ENCODE data around the gene SFTPD.

Gene SFTPD

DNA sequence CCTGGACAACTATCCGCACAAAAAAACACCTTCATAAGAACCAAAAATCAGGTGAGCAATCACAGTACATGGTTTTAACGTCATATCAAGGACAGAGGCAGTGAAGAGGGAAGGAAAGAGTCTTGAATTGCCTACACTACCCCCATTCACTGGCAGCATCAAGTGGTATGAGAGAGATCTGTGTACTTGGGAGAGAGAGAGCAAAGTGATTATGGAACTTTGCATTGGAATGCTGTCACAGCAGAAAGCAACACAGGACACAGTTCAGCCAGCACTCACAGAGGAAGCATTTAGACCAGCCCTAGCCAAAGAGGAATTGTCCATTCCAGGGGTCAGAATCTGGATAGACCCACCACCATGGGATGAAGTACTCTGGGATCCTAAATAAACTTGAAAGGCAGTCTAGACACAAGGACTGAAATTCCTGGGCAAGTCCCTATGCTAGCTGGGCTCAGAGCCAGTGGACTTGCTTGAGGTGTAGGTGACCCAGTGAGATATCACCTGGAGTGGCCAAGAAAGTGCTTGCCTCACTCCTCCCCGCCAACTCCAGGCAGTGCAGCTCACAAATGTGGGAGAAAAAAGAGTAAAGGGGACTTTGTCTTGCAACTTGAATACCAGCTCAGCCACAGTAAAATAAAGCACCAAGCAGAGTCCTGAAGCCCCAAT is 30.5 kb upstream of the SFTPD start:
- H3K9me3 Mint-ChIP-seq, result no peaks in the 10 kb centered on the region
- peaks cover 76% of the 10 kb centered on the region for H3K27me3 Mint-ChIP-seq
- no peak overlapping the region for H3K27ac Mint-ChIP-seq
- no peaks in the 10 kb centered on the region for H3K36me3 Mint-ChIP-seq (ENCODE audit: low read depth)
- peaks cover 6% of the 10 kb centered on the region for H3K4me1 Mint-ChIP-seq (ENCODE audit: low read depth)
- no peak overlapping the region for H3K4me3 Mint-ChIP-seq

DNA sequence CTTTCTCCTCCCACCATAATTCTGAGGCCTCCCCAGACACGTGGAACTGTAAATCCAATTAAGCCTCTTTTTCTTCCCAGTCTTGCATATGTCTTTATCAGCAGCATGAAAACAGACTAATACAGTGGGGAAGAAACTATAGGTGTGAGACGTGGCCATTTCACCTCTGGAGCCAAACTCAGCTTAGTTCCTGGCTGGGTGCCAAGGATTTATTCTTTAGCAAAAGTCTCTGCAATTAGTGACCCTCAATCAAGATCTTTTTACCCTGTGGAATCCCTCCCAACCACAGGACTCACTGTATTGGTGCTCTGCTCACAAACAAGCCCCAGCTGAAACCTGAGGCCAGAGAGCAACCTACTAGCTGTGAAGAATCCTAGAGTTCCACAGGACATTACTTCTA is 28.1 kb upstream of the SFTPD start:
- H3K9me3 Mint-ChIP-seq, result no peaks in the 10 kb centered on the region
- no peak overlapping the region for H3K4me3 Mint-ChIP-seq
- peaks cover 73% of the 10 kb centered on the region for H3K27me3 Mint-ChIP-seq
- no peak overlapping the region for H3K27ac Mint-ChIP-seq
- no peaks in the 10 kb centered on the region for H3K36me3 Mint-ChIP-seq (ENCODE audit: low read depth)
- peaks cover 3% of the 10 kb centered on the region for H3K4me1 Mint-ChIP-seq (ENCODE audit: low read depth)

DNA sequence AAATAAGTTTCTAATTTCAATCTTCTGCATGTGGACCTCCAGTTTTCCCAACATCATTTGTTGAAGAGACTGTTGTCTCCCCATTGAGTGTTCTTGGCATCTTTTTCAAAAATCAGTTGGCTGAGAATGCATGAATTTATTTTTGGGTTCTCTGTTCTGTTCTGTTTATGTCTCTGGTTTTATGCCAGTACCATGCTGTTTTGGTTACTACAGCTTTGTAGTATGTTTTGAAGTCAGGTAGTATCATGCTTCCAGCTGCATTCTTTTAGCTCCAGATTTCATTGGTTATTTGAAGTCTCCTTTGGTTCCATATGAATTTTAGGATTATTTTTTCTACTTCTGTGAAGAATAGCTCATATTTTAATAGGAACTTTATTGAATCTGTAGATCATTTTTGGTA is 21.2 kb upstream of the SFTPD start:
- H3K27me3 Mint-ChIP-seq, result peaks cover 39% of the 10 kb centered on the region
- no peak overlapping the region for H3K4me3 Mint-ChIP-seq
- H3K4me1 Mint-ChIP-seq (ENCODE audit: low read depth), result no peaks in the 10 kb centered on the region
- H3K9me3 Mint-ChIP-seq, result peaks cover 8% of the 10 kb centered on the region
- no peak overlapping the region for H3K27ac Mint-ChIP-seq
- H3K36me3 Mint-ChIP-seq (ENCODE audit: low read depth), result no peaks in the 10 kb centered on the region

DNA sequence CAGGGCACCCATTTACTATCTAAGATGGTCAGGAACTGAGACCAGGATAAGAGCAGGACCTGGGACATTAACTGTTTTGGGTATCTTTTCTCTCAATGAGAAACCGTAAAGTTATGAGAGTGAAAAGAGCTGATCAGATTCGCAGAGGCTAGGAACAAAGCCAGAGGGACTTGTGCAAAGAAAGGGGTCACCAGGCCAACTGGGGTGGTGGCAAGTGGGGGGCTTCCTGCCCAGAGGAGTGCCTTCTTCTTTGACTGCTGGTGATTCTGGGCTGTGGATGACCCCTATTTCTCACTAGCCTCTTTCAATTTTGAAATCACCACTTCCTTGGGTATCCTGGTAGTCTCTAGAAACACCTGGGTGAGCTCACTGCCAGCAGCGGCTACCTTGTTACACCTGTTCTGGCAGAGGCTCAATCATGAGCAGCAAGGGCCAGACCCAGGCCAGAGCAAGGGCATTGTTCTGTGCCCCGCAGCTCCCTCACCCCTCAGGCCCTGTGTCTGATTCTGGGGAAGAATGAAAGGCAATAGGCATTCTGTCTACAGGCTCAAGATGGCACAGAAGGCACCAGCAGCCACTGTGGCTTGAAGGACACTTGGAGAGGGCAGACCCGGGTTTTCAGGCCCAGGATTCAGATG is 999 bp downstream of the SFTPD start:
- H3K27me3 Mint-ChIP-seq, result peaks cover 4% of the 10 kb centered on the region
- H3K4me1 Mint-ChIP-seq (ENCODE audit: low read depth), result no peaks in the 10 kb centered on the region
- peaks cover 8% of the 10 kb centered on the region for H3K9me3 Mint-ChIP-seq
- H3K4me3 Mint-ChIP-seq, result no peak overlapping the region
- H3K27ac Mint-ChIP-seq, result no peak overlapping the region
- no peaks in the 10 kb centered on the region for H3K36me3 Mint-ChIP-seq (ENCODE audit: low read depth)

DNA sequence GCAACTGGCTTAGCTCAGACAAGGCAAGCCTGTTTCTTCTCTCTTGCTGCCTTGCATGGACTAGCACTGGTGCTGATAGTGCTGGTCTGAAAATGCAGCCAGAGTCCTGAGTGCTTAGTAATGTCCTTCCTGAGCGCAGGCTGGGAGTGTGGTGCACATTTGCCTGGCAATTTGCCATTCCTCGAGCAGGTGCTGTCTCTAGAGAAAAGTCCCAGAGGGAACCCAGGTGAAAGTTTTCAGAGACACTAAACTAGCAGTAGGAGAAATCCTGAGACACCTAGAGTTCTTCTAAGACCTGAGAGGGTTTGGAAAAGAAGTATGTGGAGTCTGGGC is 1.9 kb downstream of the SFTPD start:
- H3K4me1 Mint-ChIP-seq (ENCODE audit: low read depth), result no peaks in the 10 kb centered on the region
- H3K9me3 Mint-ChIP-seq, result peaks cover 7% of the 10 kb centered on the region
- H3K4me3 Mint-ChIP-seq, result no peak overlapping the region
- no peak overlapping the region for H3K27ac Mint-ChIP-seq
- no peaks in the 10 kb centered on the region for H3K36me3 Mint-ChIP-seq (ENCODE audit: low read depth)
- H3K27me3 Mint-ChIP-seq, result no peaks in the 10 kb centered on the region

DNA sequence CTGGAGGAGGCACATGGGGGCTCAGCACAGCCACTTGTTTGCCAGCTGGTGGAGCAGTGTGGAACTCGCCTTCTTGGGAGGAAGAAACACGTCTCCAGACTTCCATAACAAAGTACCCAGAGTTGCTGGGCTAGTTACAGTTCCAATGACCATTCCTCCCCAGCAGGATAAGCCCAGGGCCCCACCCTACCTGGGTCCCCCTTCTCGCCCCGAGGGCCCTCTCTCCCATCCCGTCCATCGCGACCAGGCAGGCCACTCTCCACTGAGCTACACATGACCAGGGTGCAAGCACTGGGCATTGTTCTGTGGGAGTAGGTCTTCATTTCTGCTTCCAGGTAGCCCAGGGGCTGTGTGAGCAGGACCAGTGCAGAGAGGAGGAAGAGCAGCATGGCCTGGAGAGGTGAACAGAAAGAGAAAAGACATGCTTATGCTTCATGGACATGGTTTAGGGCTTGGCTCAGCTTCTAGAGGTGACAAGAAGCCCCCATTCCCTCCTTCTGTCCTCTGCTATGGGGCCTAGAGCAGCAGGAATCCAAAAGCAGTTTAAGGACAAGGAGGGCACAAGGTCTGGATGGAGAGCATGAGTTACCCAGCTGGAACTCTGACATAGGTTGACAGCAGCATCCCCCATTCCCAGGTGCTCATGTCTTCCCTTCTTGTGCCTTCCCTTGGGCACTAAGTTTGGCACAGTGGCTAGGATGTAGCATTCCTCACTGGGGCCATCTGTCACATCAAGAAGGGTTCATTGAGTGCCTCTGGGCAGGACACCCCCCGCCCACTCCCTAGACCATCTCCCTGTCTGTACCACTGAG is 2.4 kb downstream of the SFTPD start:
- H3K4me3 Mint-ChIP-seq, result no peak overlapping the region

DNA sequence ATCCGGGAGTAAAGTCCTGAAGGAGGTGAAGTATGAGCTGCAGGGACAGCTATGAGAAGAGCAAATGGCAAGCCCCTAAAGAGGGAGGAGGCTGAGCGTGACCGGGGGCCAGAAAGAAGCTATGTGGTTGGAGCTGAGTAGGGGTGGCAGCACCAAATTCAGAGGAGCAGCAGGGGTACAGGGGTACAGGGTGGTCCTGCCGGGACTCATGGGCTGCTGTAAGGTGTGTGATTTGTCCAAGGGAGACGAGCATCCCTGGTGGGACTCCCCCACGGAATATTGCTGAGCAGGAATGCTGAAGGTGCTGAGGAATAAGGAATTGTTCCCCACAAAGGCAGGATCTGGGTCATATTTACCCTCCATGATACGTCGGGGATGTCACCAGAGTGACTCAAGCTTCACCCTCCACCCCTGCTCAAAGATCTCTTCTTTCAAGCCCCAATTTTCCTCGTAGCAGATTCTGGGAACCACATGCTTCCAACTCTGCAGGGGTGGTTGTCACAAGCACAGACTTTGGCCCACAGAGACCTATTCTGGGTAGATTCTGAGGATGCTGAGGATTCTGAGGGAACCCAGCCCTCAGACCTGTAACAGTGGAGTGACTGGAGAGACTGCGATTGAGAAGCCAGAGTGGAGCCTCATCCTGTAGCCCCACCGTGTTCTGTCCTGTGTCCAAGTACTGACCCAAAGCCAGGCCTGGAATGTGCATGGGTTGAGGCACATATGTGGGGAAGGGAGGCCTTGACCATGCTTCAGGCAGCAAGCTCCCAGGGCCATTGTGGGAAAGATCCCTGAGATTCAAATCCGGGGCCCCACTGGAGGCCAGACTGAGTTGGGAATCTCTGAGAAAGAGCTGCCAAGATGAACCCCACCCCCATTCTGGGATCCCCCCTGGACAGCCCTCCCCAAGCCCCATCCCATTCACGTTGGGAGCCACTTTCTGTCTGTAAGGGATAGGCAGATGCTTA is 4.2 kb downstream of the SFTPD start:
- H3K4me3 Mint-ChIP-seq, result no peak overlapping the region
- no peaks in the 10 kb centered on the region for H3K27me3 Mint-ChIP-seq
- no peaks in the 10 kb centered on the region for H3K36me3 Mint-ChIP-seq (ENCODE audit: low read depth)
- peaks cover under 1% of the 10 kb centered on the region for H3K4me1 Mint-ChIP-seq (ENCODE audit: low read depth)
- no peaks in the 10 kb centered on the region for H3K9me3 Mint-ChIP-seq
- no peak overlapping the region for H3K27ac Mint-ChIP-seq

More for the DNA sequence above, 2.4 kb downstream of the SFTPD start:
- no peaks in the 10 kb centered on the region for H3K27me3 Mint-ChIP-seq
- no peaks in the 10 kb centered on the region for H3K4me1 Mint-ChIP-seq (ENCODE audit: low read depth)
- no peaks in the 10 kb centered on the region for H3K36me3 Mint-ChIP-seq (ENCODE audit: low read depth)
- peaks cover 4% of the 10 kb centered on the region for H3K9me3 Mint-ChIP-seq
- no peak overlapping the region for H3K27ac Mint-ChIP-seq

DNA sequence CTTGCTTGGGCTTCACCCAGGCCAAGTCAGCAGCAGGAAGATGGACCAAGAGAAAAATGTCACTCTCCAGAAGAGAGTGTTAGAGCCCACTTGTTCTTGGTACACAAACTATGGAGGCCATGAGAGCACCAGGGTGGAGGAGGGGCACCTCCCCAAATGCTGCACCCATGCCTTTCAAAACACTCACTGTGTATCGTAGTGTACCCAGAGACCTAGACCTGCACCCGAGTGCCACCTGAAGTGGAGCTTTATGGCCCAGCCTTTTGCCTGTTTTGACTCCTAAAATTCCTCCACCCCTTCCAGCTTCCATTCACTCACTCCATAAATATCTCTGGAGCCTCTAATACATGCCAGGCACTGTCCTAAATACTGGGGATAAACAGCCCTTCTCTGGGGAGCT is 5.0 kb downstream of the SFTPD start:
- Mint-ChIP-seq H3K4me3 (no peak overlapping the region), H3K27ac (no peak overlapping the region), H3K36me3 (ENCODE audit: low read depth) (no peaks in the 10 kb centered on the region), H3K27me3 (no peaks in the 10 kb centered on the region), H3K9me3 (no peaks in the 10 kb centered on the region), H3K4me1 (ENCODE audit: low read depth) (peaks cover 9% of the 10 kb centered on the region)

DNA sequence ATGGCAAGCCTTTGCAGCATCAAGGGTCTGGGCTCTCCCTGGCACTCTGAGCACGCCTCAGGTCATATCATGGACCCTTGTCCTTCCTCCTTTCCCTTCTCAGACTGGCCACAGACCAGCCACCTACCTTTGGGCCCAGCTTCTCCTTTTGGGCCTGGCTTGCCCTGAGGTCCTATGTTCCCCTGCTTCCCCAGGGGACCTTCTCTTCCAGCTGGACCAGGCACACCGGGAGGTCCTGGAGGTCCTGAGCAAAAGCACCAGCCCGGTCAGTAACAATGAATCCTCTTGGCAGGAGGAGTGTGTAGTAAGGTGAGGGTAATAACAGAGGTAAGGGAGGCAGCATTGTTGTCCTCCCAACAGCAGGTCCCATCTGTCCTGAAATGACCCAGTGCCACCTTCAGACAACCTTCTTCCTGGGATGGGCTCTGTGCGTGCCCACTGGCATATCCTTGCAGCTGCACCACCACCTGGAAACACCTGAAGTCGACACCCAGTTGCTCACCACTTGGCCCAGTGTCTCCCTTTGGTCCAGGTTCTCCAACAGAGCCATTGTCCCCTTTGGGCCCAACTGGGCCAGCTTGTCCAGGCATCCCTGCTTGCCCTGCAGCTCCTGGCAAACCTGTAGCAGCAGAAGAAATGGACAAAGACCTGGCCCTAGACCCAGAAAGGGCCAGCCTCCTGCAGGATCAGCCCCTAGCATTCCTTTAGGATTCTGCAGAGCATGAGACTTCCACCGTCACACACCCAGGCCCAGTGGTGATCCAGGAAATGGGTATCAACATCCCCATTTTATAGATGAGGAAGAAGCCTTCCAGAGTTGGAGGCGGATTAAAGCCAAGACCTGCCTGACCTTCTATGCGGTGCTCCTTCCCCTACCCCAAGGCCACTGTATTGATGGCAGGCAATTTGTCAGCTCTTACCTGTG is 6.4 kb downstream of the SFTPD start:
- Mint-ChIP-seq H3K4me3 (no peak overlapping the region), H3K4me1 (ENCODE audit: low read depth) (peaks cover 22% of the 10 kb centered on the region), H3K27me3 (no peaks in the 10 kb centered on the region), H3K27ac (no peak overlapping the region), H3K9me3 (no peaks in the 10 kb centered on the region), H3K36me3 (ENCODE audit: low read depth) (no peaks in the 10 kb centered on the region)

DNA sequence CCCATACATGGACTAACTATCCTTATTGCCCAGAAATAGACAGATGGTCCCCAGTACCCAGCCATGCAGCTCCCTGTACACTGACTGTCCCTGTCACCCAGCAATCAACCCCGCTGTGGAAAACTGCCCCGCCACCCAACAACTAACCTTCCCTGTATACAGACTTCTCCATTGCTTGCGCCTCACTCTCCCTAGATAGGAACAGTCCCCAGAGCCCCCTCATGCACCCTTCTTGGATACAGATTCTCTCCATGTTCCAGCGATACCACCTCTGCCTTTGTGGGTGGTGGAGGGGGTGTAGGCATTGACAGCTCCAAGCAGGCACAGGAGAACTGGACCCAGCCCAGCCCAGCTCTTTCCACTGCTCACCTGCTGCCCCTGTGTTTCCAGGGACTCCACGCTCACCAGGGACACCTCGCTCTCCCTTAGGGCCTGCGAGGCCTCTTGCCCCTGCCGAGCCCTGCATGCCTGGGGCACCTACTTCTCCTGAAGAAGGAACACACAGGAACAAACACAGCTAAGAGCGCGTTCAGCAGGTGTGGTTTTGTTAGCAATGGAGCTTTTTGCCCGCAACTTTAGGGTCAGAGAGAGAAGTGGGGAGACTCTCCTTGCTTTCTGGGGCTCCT is 7.2 kb downstream of the SFTPD start:
- Mint-ChIP-seq H3K4me1 (ENCODE audit: low read depth) (peaks cover 29% of the 10 kb centered on the region), H3K27ac (no peak overlapping the region), H3K9me3 (no peaks in the 10 kb centered on the region)

DNA sequence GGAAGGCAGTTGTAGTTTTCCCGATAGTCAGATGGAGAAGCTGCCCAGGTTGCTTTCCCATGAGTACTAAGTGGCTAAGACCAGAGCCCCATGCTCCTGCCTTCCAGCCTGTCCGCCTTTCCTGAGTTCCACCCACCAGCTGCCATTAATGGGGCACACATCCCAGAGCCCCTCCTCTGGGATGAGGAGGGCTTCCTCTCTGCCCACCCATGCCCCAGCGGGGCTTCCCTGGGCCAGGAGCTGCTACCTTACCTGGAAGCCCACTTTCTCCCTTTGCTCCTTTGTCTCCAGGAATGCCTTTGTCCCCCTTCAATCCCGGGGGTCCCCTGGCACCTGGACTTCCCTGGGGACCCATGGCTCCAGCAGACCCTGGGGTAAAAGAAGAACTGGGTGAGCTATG is 7.8 kb downstream of the SFTPD start:
- Mint-ChIP-seq H3K36me3 (ENCODE audit: low read depth) (no peaks in the 10 kb centered on the region), H3K4me3 (no peak overlapping the region), H3K4me1 (ENCODE audit: low read depth) (peaks cover 29% of the 10 kb centered on the region), H3K27ac (no peak overlapping the region), H3K27me3 (peaks cover 3% of the 10 kb centered on the region), H3K9me3 (no peaks in the 10 kb centered on the region)

More for the DNA sequence above, 7.2 kb downstream of the SFTPD start:
- no peaks in the 10 kb centered on the region for H3K36me3 Mint-ChIP-seq (ENCODE audit: low read depth)
- H3K27me3 Mint-ChIP-seq, result no peaks in the 10 kb centered on the region
- H3K4me3 Mint-ChIP-seq, result no peak overlapping the region

DNA sequence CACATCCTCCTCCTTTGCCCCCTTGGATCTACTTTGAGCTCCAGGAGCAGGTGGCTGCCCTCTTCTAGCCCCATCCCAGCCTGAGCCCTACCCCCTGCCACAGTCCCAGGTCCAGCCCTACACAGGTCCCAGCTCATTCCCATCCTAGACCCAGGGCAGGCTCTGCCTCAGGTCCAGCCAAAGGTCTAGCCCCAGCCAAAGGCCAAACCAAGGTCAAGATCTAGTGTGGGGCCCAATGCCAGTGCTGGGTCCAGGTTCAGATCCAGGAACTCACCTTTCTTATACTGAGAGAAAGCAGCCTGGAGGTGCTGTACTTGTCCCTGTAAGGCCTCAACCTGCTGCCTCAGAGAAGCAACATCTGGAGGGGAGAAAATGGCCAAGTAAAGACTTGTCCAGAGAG is 8.5 kb downstream of the SFTPD start:
- H3K27me3 Mint-ChIP-seq, result peaks cover 5% of the 10 kb centered on the region
- no peak overlapping the region for H3K4me3 Mint-ChIP-seq
- no peaks in the 10 kb centered on the region for H3K9me3 Mint-ChIP-seq
- peaks cover 29% of the 10 kb centered on the region for H3K4me1 Mint-ChIP-seq (ENCODE audit: low read depth)
- H3K36me3 Mint-ChIP-seq (ENCODE audit: low read depth), result no peaks in the 10 kb centered on the region
- H3K27ac Mint-ChIP-seq, result no peak overlapping the region

DNA sequence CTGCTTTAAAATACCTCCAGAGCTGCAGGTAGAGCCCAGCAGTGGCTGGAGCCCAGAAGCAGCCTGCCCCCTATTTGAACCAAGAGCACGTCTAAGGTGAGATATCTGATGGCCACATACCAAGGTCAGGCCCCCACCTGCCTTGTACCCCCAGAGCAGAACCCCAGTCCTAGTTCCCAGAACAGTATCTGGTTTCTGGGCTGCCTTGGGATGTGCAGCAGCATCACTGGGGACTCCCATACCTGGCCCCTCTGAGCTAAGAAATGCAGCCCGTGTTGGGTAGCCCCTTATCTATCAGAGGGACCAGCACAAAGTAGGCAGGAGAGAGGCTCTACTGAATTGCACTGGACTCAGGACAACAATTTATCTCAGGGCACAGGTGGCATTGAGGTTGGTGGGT is 8.9 kb downstream of the SFTPD start:
- no peak overlapping the region for H3K27ac Mint-ChIP-seq
- H3K4me3 Mint-ChIP-seq, result no peak overlapping the region
- H3K36me3 Mint-ChIP-seq (ENCODE audit: low read depth), result no peaks in the 10 kb centered on the region
- peaks cover 29% of the 10 kb centered on the region for H3K4me1 Mint-ChIP-seq (ENCODE audit: low read depth)
- H3K9me3 Mint-ChIP-seq, result no peaks in the 10 kb centered on the region
- peaks cover 7% of the 10 kb centered on the region for H3K27me3 Mint-ChIP-seq
